Endothelial cell of umbilical vein (primary cell): ENCODE results near the gene PRDM2. TPM values are rescaled to one million over a fixed set of nuclear protein-coding genes. Genes with fewer than 3 reads are reported as not detected.

ENCODE experiments used
- BruUV-seq: library from RNA; stranded (reverse); fragments of 400-500 nt; replicated peaks from 2 replicates; lab custom pipeline; 2021; lab: Mats Ljungman, UMichigan
- CTCF ChIA-PET: fragments of 300-600, 350-600 bp; sonication (Branson Sonifier 250); formaldehyde crosslinking; loops from one replicate; lab custom pipeline; 2021; ENCODE audit warnings: antibody characterized with exemption, inconsistent platforms; lab: Charles Lee
- POLR2A ChIA-PET: fragments of 300-600, 350-600 bp; sonication (Branson Sonifier 250); formaldehyde crosslinking; loops from one replicate; lab custom pipeline; 2021; ENCODE audit warnings: antibody characterized with exemption, inconsistent platforms; lab: Charles Lee
- DNase-seq: peaks from one replicate; pipeline ENCODE4 v3.0.0-alpha.2; 2011; ENCODE audit warnings: low read depth, low spot score
- FAIRE-seq: peaks from 2 replicates; lab custom pipeline; 2011; peaks lifted over from hg19 to GRCh38; lab: Jason Lieb, UNC
- H2AFZ ChIP-seq: 2 replicates; pipeline ENCODE4 v1.6.0; 2012; ENCODE audit warnings: low read depth, low read length, control low read depth, inconsistent platforms
- H3K27ac ChIP-seq: 2 replicates; pipeline ENCODE4 v1.5.1; 2011; ENCODE audit warnings: low read depth, mild to moderate bottlenecking, control low read depth, low read length, moderate library complexity; ENCODE audit not compliant: insufficient read depth
- H3K27me3 ChIP-seq, 2 experiments: 2 replicates each; pipeline versions ENCODE4 v1.6.0 to v1.6.1; 2011; ENCODE audit warnings: low read length in 2 of 2, mixed read lengths in 1 of 2; ENCODE audit not compliant: control insufficient read depth in 2 of 2, insufficient read depth in 2 of 2
- H3K36me3 ChIP-seq, 2 experiments: 2 replicates in 1 of 2; 3 replicates in 1 of 2; pipeline ENCODE4 v1.5.1; 2011; ENCODE audit warnings: low read length in 2 of 2, mild to moderate bottlenecking in 1 of 2, moderate library complexity in 1 of 2; ENCODE audit not compliant: control insufficient read depth in 2 of 2, insufficient read depth in 2 of 2; ENCODE audit errors: extremely low read depth in 1 of 2
- H3K4me1 ChIP-seq: 3 replicates; pipeline ENCODE4 v1.5.1; 2011; ENCODE audit warnings: mild to moderate bottlenecking, low read length; ENCODE audit not compliant: control insufficient read depth, insufficient read depth; ENCODE audit errors: extremely low read depth
- H3K4me2 ChIP-seq: 2 replicates; pipeline ENCODE4 v1.6.1; 2011; ENCODE audit warnings: low read length, control low read depth, mixed read lengths; ENCODE audit not compliant: insufficient read depth
- H3K4me3 ChIP-seq, 3 experiments: fragments of 200-600 bp in 1 of 3; sonication (generic), shearing (Covaris generic) in 1 of 3; replicated peaks in 1 of 3; 2 replicates each; pipeline ENCODE4 v1.5.1; 2011 to 2016; ENCODE audit warnings: control low read depth in 3 of 3, low read length in 3 of 3, mild to moderate bottlenecking in 2 of 3, inconsistent platforms in 1 of 3, low read depth in 1 of 3, moderate library complexity in 1 of 3; ENCODE audit not compliant: insufficient read depth in 1 of 3
- H3K79me2 ChIP-seq: 2 replicates; pipeline ENCODE4 v1.6.0; 2012; ENCODE audit warnings: low read length, inconsistent platforms; ENCODE audit not compliant: control insufficient read depth, insufficient read depth
- H3K9ac ChIP-seq: replicated peaks from 2 replicates; pipeline ENCODE3; 2011; ENCODE audit warnings: low read length, control low read depth; ENCODE audit not compliant: insufficient read depth; ENCODE audit errors: extremely low read depth
- H3K9me1 ChIP-seq: replicated peaks from 3 replicates; pipeline ENCODE4 v1.6.0; 2011; ENCODE audit warnings: mild to moderate bottlenecking, low read length; ENCODE audit not compliant: control insufficient read depth, insufficient read depth; ENCODE audit errors: extremely low read depth
- H3K9me3 ChIP-seq: replicated peaks from 2 replicates; pipeline ENCODE4 v1.5.1; 2012; ENCODE audit warnings: low read length, inconsistent platforms; ENCODE audit not compliant: control insufficient read depth, insufficient read depth
- H4K20me1 ChIP-seq: replicated peaks from 2 replicates; pipeline ENCODE3; 2011; ENCODE audit warnings: mild to moderate bottlenecking, low read length; ENCODE audit not compliant: control insufficient read depth, insufficient read depth; ENCODE audit errors: extremely low read depth
- CTCF ChIP-seq, 2 donors: IDR thresholded peaks; 1 replicate in 1 of 2; 2 replicates in 1 of 2; pipeline ENCODE4 v1.5.1; 2011; ENCODE audit warnings: low read length in 2 of 2, mild to moderate bottlenecking in 2 of 2, moderate library complexity in 2 of 2, control low read depth in 1 of 2, inconsistent platforms in 1 of 2, low read depth in 1 of 2; ENCODE audit not compliant: insufficient read depth in 1 of 2; ENCODE audit errors: extremely low read depth in 1 of 2
- EZH2 ChIP-seq: IDR thresholded peaks from 2 replicates; pipeline ENCODE4 v1.6.1; 2012; ENCODE audit warnings: borderline replicate concordance, low read depth, mild to moderate bottlenecking, moderate library complexity, low read length, inconsistent platforms; ENCODE audit not compliant: severe bottlenecking
- FOS ChIP-seq: IDR thresholded peaks from 2 replicates; pipeline ENCODE4 v1.6.1; 2011; ENCODE audit warnings: mild to moderate bottlenecking, low read length, moderate library complexity, borderline replicate concordance; ENCODE audit not compliant: insufficient read depth
- GATA2 ChIP-seq: IDR thresholded peaks from 2 replicates; pipeline ENCODE4 v1.7.0; 2011; ENCODE audit warnings: low read depth, mild to moderate bottlenecking, moderate library complexity, mixed read lengths, low read length; ENCODE audit not compliant: insufficient read length, insufficient read depth
- JUN ChIP-seq: IDR thresholded peaks from 2 replicates; pipeline ENCODE4 v1.6.1; 2011; ENCODE audit warnings: borderline replicate concordance, low read depth; ENCODE audit not compliant: insufficient read length, insufficient read depth
- MAX ChIP-seq: IDR thresholded peaks from 2 replicates; pipeline ENCODE4 v1.6.1; 2011; ENCODE audit not compliant: insufficient read depth, insufficient read length
- MYC ChIP-seq: IDR thresholded peaks from one replicate; pipeline ENCODE4 v1.6.1; 2011; ENCODE audit warnings: mild to moderate bottlenecking, low read depth, low read length
- POLR2A ChIP-seq: IDR thresholded peaks from 2 replicates; pipeline ENCODE4 v1.6.1; 2012; ENCODE audit warnings: low read depth, mild to moderate bottlenecking, control low read depth, low read length
- POLR2AphosphoS5 ChIP-seq: IDR thresholded peaks from 2 replicates; pipeline ENCODE4 v1.6.1; 2012; ENCODE audit warnings: low read depth, mild to moderate bottlenecking, control low read depth, low read length, moderate library complexity; ENCODE audit not compliant: insufficient read depth
- dilution Hi-C: fragments of 300-500 bp; cut with MboI; formaldehyde crosslinking; loops from one replicate; pipeline ENCODE4 v1.15.0; 2019; ENCODE audit warnings: low sequenced_read_pairs; ENCODE audit not compliant: extremely low pct_ligation_motif_present
- intact Hi-C: fragments of 100-400 bp; cut with micrococcal nuclease; formaldehyde crosslinking; loops from one replicate; pipeline ENCODE4 v1.10.0; 2022
- polyA plus RNA-seq, 4 experiments: library from polyadenylated mRNA; depleted of rRNA in 3 of 4; stranded (reverse) in 3 of 4; unstranded in 1 of 4; fragments of >200 nt; gene quantifications; 2 replicates each; pipeline versions ENCODE4 v1.2.1 to v1.2.3, GENCODE V29; 2011 to 2012; ENCODE audit warnings: missing spikeins in 1 of 4
- total RNA-seq: library from RNA; stranded (reverse); gene quantifications from 2 replicates; pipeline ENCODE4 v1.2.3, GENCODE V29; 2021

Gene PRDM2
- total and polyA plus RNA-seq, 2 donors (not counting 3 experiments of a cell fraction or from before 2014, with no cell fraction given) = 11.3 to 35.7 TPM

- DNase-seq (no peak), FAIRE-seq (no peak)
- no peaks in the 10 kb centered on the region for H3K9me1 ChIP-seq
- H3K36me3 ChIP-seq = no peaks in the 10 kb centered on the region
- no TSS peak for BruUV-seq
- no peaks in the 10 kb centered on the region for H3K27me3 ChIP-seq
- intact Hi-C loops (no loop called here), dilution Hi-C loops (no loop called here)
- H3K9ac ChIP-seq = no peak overlapping the region
- no peak overlapping the region for H3K4me3 ChIP-seq
- no peaks in the 10 kb centered on the region for H4K20me1 ChIP-seq
- no peaks in the 10 kb centered on the region for H3K9me3 ChIP-seq
- POLR2A ChIA-PET = no interaction called here
- no peak for TF ChIP-seq MAX
- TF ChIP-seq FOS = no peak
- TF ChIP-seq EZH2 = no peak
- no peak for TF ChIP-seq POLR2A
- no peak for TF ChIP-seq MYC
- no peak for TF ChIP-seq POLR2AphosphoS5
- TF ChIP-seq GATA2 = no peak
- no peak for TF ChIP-seq CTCF (IDR thresholded peaks at IDR 0.05; ENCODE audit: extremely low read depth in 1 of 2, insufficient read depth in 1 of 2, low read depth in 1 of 2, low read length in 2 of 2)
- no peak for TF ChIP-seq JUN
- H3K4me1 ChIP-seq = no peaks in the 10 kb centered on the region
- no peak overlapping the region for H2AFZ ChIP-seq
- H3K4me2 ChIP-seq = no peak overlapping the region
- H3K27ac ChIP-seq = no peak overlapping the region
- no peaks in the 10 kb centered on the region for H3K79me2 ChIP-seq
- CTCF ChIA-PET = no interaction called here
These were observed 120.1 kb downstream of the PRDM2 start for GRCh38 chr1:13820055-13820454.
